ENCODE measurements around the gene MOV10L1. TPM values are rescaled to one million over a fixed set of nuclear protein-coding genes. Genes with fewer than 3 reads are reported as not detected.

Gene MOV10L1
- total and polyA plus RNA-seq, 2 experiments from 2014 or later: 0.73 to 1.8 TPM

DNA sequence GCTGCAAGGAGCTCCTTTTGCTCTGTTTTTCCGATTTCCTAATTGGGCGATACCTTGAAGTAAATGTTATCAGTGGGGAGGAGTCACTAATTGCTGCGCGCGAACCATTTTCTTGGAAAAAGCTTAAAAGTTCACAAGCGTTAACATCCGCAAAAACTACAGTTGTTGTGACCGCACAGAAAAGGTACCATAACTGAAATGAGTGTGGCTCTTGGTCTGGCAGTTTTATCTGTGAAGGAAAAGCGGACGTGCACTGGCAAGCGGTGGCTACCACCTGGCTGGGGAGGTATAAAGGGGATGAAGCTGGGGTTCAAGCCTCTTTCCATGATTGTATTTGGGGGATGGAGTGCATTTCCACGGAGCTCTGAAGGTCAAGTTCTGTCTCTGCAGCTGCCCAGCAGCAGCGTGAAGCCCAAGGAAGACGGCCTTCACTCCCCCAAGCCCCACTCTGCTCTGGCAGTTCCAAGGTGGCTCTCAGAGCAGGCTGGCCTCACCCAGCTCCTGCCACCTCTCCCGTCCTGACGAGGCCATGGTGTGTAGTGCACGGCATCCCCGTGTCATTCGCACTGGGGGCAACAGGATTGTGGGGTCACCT is 27.5 kb downstream of the MOV10L1 start:
- H3K9me3 Mint-ChIP-seq: no peaks in the 10 kb centered on the region
- Histone ChIP-seq H3K27me3 (ENCODE audit: insufficient read depth) (no peaks in the 10 kb centered on the region), H3K4me2 (no peak overlapping the region), H3K9me2 (ENCODE audit: insufficient read depth) (no peaks in the 10 kb centered on the region), H3F3A (replicated peaks; ENCODE audit: low read depth) (no peaks in the 10 kb centered on the region), H3K27ac (ENCODE audit: low read depth) (no peak overlapping the region), H3K4me1 (ENCODE audit: insufficient read depth) (no peaks in the 10 kb centered on the region), H3K79me2 (replicated peaks; ENCODE audit: insufficient read depth) (no peaks in the 10 kb centered on the region), H3K4me3 (no peak overlapping the region), H2AFZ (no peak overlapping the region), H3K36me3 (ENCODE audit: insufficient read depth) (no peaks in the 10 kb centered on the region), H4K20me1 (replicated peaks; ENCODE audit: insufficient read depth) (no peaks in the 10 kb centered on the region)
- peaks cover 6% of the 10 kb centered on the region; the same call in 2 of the 3 replicates for H3K4me1 Mint-ChIP-seq
- no peak for ATAC-seq
- H3K4me3 Mint-ChIP-seq: no peak overlapping the region
- TF ChIP-seq EZH2 (IDR thresholded peaks at IDR 0.05; ENCODE audit: low read depth, unreplicated experiment) (no peak), CREB1 (CRISPR knock-in tag; IDR thresholded peaks at IDR 0.05; ENCODE audit: low read depth) (no peak), STAT1 (IDR thresholded peaks at IDR 0.05; ENCODE audit: unreplicated experiment) (no peak), JUNB (IDR thresholded peaks at IDR 0.05; ENCODE audit: unreplicated experiment) (no peak), POLR2AphosphoS5 (IDR thresholded peaks at IDR 0.05; ENCODE audit: low read depth) (no peak), EZH2phosphoT487 (IDR thresholded peaks at IDR 0.05; ENCODE audit: unreplicated experiment) (no peak), NANOG (IDR thresholded peaks at IDR 0.05; ENCODE audit: borderline replicate concordance) (no peak), ZNF331 (CRISPR knock-in tag; IDR thresholded peaks at IDR 0.05; ENCODE audit: low read depth) (no peak), ZNF114 (CRISPR knock-in tag; IDR thresholded peaks at IDR 0.05) (no peak)
- TF ChIP-seq, protein P1, sequence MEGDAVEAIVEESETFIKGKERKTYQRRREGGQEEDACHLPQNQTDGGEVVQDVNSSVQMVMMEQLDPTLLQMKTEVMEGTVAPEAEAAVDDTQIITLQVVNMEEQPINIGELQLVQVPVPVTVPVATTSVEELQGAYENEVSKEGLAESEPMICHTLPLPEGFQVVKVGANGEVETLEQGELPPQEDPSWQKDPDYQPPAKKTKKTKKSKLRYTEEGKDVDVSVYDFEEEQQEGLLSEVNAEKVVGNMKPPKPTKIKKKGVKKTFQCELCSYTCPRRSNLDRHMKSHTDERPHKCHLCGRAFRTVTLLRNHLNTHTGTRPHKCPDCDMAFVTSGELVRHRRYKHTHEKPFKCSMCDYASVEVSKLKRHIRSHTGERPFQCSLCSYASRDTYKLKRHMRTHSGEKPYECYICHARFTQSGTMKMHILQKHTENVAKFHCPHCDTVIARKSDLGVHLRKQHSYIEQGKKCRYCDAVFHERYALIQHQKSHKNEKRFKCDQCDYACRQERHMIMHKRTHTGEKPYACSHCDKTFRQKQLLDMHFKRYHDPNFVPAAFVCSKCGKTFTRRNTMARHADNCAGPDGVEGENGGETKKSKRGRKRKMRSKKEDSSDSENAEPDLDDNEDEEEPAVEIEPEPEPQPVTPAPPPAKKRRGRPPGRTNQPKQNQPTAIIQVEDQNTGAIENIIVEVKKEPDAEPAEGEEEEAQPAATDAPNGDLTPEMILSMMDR (conservative IDR thresholded peaks at IDR 0.05; ENCODE audit: low read depth in 2 of 2): no peak
- TF ChIP-seq, protein P2, sequence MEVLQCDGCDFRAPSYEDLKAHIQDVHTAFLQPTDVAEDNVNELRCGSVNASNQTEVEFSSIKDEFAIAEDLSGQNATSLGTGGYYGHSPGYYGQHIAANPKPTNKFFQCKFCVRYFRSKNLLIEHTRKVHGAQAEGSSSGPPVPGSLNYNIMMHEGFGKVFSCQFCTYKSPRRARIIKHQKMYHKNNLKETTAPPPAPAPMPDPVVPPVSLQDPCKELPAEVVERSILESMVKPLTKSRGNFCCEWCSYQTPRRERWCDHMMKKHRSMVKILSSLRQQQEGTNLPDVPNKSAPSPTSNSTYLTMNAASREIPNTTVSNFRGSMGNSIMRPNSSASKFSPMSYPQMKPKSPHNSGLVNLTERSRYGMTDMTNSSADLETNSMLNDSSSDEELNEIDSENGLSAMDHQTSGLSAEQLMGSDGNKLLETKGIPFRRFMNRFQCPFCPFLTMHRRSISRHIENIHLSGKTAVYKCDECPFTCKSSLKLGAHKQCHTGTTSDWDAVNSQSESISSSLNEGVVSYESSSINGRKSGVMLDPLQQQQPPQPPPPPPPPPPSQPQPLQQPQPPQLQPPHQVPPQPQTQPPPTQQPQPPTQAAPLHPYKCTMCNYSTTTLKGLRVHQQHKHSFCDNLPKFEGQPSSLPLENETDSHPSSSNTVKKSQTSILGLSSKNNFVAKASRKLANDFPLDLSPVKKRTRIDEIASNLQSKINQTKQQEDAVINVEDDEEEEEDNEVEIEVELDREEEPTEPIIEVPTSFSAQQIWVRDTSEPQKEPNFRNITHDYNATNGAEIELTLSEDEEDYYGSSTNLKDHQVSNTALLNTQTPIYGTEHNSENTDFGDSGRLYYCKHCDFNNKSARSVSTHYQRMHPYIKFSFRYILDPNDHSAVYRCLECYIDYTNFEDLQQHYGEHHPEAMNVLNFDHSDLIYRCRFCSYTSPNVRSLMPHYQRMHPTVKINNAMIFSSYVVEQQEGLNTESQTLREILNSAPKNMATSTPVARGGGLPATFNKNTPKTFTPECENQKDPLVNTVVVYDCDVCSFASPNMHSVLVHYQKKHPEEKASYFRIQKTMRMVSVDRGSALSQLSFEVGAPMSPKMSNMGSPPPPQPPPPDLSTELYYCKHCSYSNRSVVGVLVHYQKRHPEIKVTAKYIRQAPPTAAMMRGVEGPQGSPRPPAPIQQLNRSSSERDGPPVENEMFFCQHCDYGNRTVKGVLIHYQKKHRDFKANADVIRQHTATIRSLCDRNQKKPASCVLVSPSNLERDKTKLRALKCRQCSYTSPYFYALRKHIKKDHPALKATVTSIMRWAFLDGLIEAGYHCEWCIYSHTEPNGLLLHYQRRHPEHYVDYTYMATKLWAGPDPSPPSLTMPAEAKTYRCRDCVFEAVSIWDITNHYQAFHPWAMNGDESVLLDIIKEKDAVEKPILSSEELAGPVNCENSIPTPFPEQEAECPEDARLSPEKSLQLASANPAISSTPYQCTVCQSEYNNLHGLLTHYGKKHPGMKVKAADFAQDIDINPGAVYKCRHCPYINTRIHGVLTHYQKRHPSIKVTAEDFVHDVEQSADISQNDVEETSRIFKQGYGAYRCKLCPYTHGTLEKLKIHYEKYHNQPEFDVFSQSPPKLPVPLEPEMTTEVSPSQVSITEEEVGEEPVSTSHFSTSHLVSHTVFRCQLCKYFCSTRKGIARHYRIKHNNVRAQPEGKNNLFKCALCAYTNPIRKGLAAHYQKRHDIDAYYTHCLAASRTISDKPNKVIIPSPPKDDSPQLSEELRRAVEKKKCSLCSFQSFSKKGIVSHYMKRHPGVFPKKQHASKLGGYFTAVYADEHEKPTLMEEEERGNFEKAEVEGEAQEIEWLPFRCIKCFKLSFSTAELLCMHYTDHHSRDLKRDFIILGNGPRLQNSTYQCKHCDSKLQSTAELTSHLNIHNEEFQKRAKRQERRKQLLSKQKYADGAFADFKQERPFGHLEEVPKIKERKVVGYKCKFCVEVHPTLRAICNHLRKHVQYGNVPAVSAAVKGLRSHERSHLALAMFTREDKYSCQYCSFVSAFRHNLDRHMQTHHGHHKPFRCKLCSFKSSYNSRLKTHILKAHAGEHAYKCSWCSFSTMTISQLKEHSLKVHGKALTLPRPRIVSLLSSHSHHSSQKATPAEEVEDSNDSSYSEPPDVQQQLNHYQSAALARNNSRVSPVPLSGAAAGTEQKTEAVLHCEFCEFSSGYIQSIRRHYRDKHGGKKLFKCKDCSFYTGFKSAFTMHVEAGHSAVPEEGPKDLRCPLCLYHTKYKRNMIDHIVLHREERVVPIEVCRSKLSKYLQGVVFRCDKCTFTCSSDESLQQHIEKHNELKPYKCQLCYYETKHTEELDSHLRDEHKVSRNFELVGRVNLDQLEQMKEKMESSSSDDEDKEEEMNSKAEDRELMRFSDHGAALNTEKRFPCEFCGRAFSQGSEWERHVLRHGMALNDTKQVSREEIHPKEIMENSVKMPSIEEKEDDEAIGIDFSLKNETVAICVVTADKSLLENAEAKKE (CRISPR knock-in tag; IDR thresholded peaks at IDR 0.05): no peak
- TF ChIP-seq, protein P3, sequence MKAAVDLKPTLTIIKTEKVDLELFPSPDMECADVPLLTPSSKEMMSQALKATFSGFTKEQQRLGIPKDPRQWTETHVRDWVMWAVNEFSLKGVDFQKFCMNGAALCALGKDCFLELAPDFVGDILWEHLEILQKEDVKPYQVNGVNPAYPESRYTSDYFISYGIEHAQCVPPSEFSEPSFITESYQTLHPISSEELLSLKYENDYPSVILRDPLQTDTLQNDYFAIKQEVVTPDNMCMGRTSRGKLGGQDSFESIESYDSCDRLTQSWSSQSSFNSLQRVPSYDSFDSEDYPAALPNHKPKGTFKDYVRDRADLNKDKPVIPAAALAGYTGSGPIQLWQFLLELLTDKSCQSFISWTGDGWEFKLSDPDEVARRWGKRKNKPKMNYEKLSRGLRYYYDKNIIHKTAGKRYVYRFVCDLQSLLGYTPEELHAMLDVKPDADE (IDR thresholded peaks at IDR 0.05): no peak
- TF ChIP-seq, protein P4, sequence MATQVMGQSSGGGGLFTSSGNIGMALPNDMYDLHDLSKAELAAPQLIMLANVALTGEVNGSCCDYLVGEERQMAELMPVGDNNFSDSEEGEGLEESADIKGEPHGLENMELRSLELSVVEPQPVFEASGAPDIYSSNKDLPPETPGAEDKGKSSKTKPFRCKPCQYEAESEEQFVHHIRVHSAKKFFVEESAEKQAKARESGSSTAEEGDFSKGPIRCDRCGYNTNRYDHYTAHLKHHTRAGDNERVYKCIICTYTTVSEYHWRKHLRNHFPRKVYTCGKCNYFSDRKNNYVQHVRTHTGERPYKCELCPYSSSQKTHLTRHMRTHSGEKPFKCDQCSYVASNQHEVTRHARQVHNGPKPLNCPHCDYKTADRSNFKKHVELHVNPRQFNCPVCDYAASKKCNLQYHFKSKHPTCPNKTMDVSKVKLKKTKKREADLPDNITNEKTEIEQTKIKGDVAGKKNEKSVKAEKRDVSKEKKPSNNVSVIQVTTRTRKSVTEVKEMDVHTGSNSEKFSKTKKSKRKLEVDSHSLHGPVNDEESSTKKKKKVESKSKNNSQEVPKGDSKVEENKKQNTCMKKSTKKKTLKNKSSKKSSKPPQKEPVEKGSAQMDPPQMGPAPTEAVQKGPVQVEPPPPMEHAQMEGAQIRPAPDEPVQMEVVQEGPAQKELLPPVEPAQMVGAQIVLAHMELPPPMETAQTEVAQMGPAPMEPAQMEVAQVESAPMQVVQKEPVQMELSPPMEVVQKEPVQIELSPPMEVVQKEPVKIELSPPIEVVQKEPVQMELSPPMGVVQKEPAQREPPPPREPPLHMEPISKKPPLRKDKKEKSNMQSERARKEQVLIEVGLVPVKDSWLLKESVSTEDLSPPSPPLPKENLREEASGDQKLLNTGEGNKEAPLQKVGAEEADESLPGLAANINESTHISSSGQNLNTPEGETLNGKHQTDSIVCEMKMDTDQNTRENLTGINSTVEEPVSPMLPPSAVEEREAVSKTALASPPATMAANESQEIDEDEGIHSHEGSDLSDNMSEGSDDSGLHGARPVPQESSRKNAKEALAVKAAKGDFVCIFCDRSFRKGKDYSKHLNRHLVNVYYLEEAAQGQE (IDR thresholded peaks at IDR 0.05; ENCODE audit: unreplicated experiment): no peak
- peaks cover 5% of the 10 kb centered on the region for H3K27me3 Mint-ChIP-seq (ENCODE audit: insufficient read depth, low read depth, poor library complexity)
- no peaks in the 10 kb centered on the region for H3K36me3 Mint-ChIP-seq (ENCODE audit: low read depth)
- no peak for DNase-seq (ENCODE audit: low spot score)
- H3K27ac Mint-ChIP-seq: no peak overlapping the region

Measured in GM23338 (cell line).